GM19467 (cell line): Measurements from ENCODE around the gene COL16A1.

Experiments used
- ATAC-seq: cut with Tn5 transposase; IDR thresholded peaks from one replicate; pipeline ENCODE4 v1.9.1; 2021; ENCODE audit warnings: mild to moderate bottlenecking, moderate library complexity; ENCODE audit not compliant: unreplicated experiment

The COL16A1 gene

GRCh38 chr1:31733389-31734219 lies 29.8 kb upstream of the COL16A1 start:
- ATAC-seq: no peak

- ATAC-seq: no peak
Measured at GRCh38 chr1:31732751-31733289, 29.0 kb upstream of the COL16A1 start.

- ATAC-seq: no peak
Measured at GRCh38 chr1:31732343-31732742, 28.5 kb upstream of the COL16A1 start.

- ATAC-seq: no peak
Measured at GRCh38 chr1:31731049-31731565, 27.3 kb upstream of the COL16A1 start.

- ATAC-seq: no peak
Measured at GRCh38 chr1:31730336-31731048, 26.7 kb upstream of the COL16A1 start.

- ATAC-seq: no peak
Measured at GRCh38 chr1:31727849-31728248, 24.0 kb upstream of the COL16A1 start.

- ATAC-seq: no peak
Measured at GRCh38 chr1:31727195-31727594, 23.4 kb upstream of the COL16A1 start.

- ATAC-seq: no peak
Measured at GRCh38 chr1:31726715-31727114, 22.9 kb upstream of the COL16A1 start.

- no peak for ATAC-seq
Measured at GRCh38 chr1:31725777-31726535, 22.1 kb upstream of the COL16A1 start.

GRCh38 chr1:31725134-31725533 lies 21.3 kb upstream of the COL16A1 start:
- no peak for ATAC-seq

GRCh38 chr1:31723828-31724359 lies 20.1 kb upstream of the COL16A1 start:
- ATAC-seq: no peak

- ATAC-seq: no peak
Measured at GRCh38 chr1:31718327-31718897, 14.6 kb upstream of the COL16A1 start.

GRCh38 chr1:31717341-31717740 lies 13.5 kb upstream of the COL16A1 start:
- no peak for ATAC-seq

GRCh38 chr1:31715873-31716220 lies 12.0 kb upstream of the COL16A1 start:
- no peak for ATAC-seq

- no peak for ATAC-seq
Measured at GRCh38 chr1:31715087-31715872, 11.5 kb upstream of the COL16A1 start.

- no peak for ATAC-seq
Measured at GRCh38 chr1:31714442-31715086, 10.7 kb upstream of the COL16A1 start.

GRCh38 chr1:31712630-31713029 lies 8.8 kb upstream of the COL16A1 start:
- no peak for ATAC-seq

- ATAC-seq: no peak
Measured at GRCh38 chr1:31712068-31712467, 8.3 kb upstream of the COL16A1 start.

- ATAC-seq: no peak
Measured at GRCh38 chr1:31708324-31708723, 4.5 kb upstream of the COL16A1 start.
